MCF 10A (cell line): ENCODE results near the gene ETV7. TPM values are rescaled to one million over a fixed set of nuclear protein-coding genes. Genes with fewer than 3 reads are reported as not detected.
"Not testable (repeated sequence)": the region's sequence is repeated elsewhere in the genome, so short reads cannot be mapped to it uniquely, and the experiment has no call there.

Experiments
- BruUV-seq: library from RNA; stranded (reverse); fragments of 400-500 nt; replicated peaks from 2 replicates; lab custom pipeline; 2021; lab: Mats Ljungman, UMichigan
- CTCF ChIA-PET: fragments of 300-600 bp; sonication (Branson Sonifier 250); formaldehyde crosslinking; extraction: SDS; loops from one replicate; lab custom pipeline; 2021; ENCODE audit warnings: antibody characterized with exemption, inconsistent platforms; lab: Yijun Ruan, JAX
- POLR2A ChIA-PET: fragments of 300-600, 350-650 bp; sonication (Branson Sonifier 250); formaldehyde crosslinking; extraction: SDS; loops from one replicate; lab custom pipeline; 2020; ENCODE audit warnings: antibody characterized with exemption, inconsistent platforms; lab: Yijun Ruan, JAX
- DNase-seq: peaks from one replicate; pipeline ENCODE4 v3.0.0-alpha.2; 2018; ENCODE audit not compliant: unreplicated experiment
- H3K27ac Mint-ChIP-seq: one replicate; pipeline ENCODE4 v1.8.0; 2022; ENCODE audit warnings: mild to moderate bottlenecking, low read depth, mixed read lengths; ENCODE audit not compliant: unreplicated experiment
- H3K27me3 Mint-ChIP-seq: one replicate; pipeline ENCODE4 v1.8.0; 2022; ENCODE audit warnings: mixed read lengths; ENCODE audit not compliant: insufficient read depth, unreplicated experiment
- H3K36me3 Mint-ChIP-seq: one replicate; pipeline ENCODE4 v1.8.0; 2022; ENCODE audit warnings: mild to moderate bottlenecking, moderate library complexity, mixed read lengths; ENCODE audit not compliant: insufficient read depth, unreplicated experiment
- H3K4me1 Mint-ChIP-seq: one replicate; pipeline ENCODE4 v1.8.0; 2022; ENCODE audit warnings: mixed read lengths; ENCODE audit not compliant: insufficient read depth, unreplicated experiment
- H3K4me3 Mint-ChIP-seq: one replicate; pipeline ENCODE4 v1.8.0; 2022; ENCODE audit warnings: mild to moderate bottlenecking, moderate library complexity, mixed read lengths; ENCODE audit not compliant: unreplicated experiment
- H3K9me3 Mint-ChIP-seq: one replicate; pipeline ENCODE4 v1.8.0; 2022; ENCODE audit warnings: mixed read lengths; ENCODE audit not compliant: unreplicated experiment
- CTCF ChIP-seq: fragments of 200-600 bp; IDR thresholded peaks from one replicate; pipeline ENCODE4 v1.8.0; 2022; ENCODE audit warnings: antibody characterized with exemption, mild to moderate bottlenecking; ENCODE audit not compliant: unreplicated experiment
- intact Hi-C: fragments of 100-400 bp; cut with micrococcal nuclease; formaldehyde crosslinking; loops from 2 replicates; pipeline ENCODE4 v1.14.1; 2022
- total RNA-seq: library from RNA; stranded (reverse); gene quantifications from 2 replicates; pipeline ENCODE4 v1.2.3, GENCODE V29; 2022

Gene ETV7
- total RNA-seq, 1 experiment from 2014 or later = 0.47 TPM

GRCh38 chr6:36367743-36368142 lies 19.7 kb downstream of the ETV7 start:
- DNase-seq = no peak
- Mint-ChIP-seq H3K9me3 (no peaks in the 10 kb centered on the region), H3K36me3 (no peaks in the 10 kb centered on the region), H3K4me1 (peaks cover 10% of the 10 kb centered on the region), H3K27me3 (peaks cover 7% of the 10 kb centered on the region), H3K4me3 (no peak overlapping the region), H3K27ac (no peak overlapping the region)
- intact Hi-C loops = no loop called here
- no TSS peak for BruUV-seq
- CTCF ChIA-PET = no interaction called here
- POLR2A ChIA-PET = no interaction called here
- TF ChIP-seq CTCF = no peak

- POLR2A ChIA-PET = interaction anchor here (0.7 kb wide), 1 partner anchor 8 kb away, joined by 3 read pairs; no protein-coding TSS in a partner anchor
- intact Hi-C loops = no loop called here
- TF ChIP-seq CTCF = no peak
- Mint-ChIP-seq H3K36me3 (no peaks in the 10 kb centered on the region), H3K27ac (no peak overlapping the region), H3K27me3 (no peaks in the 10 kb centered on the region), H3K4me3 (no peak overlapping the region), H3K9me3 (no peaks in the 10 kb centered on the region), H3K4me1 (no peaks in the 10 kb centered on the region)
- no peak for DNase-seq
- CTCF ChIA-PET = interaction anchor here (0.6 to 0.9 kb wide), 3 partner anchors 23 to 1066 kb away, joined by 3 to 4 read pairs (median 3); no protein-coding TSS in a partner anchor
- no TSS peak for BruUV-seq
Measured at GRCh38 chr6:36364669-36365479, 22.6 kb downstream of the ETV7 start.

- intact Hi-C loops, POLR2A ChIA-PET, H3K36me3 Mint-ChIP-seq, H3K4me3 Mint-ChIP-seq, H3K27ac Mint-ChIP-seq, DNase-seq, H3K9me3 Mint-ChIP-seq, BruUV-seq, H3K4me1 Mint-ChIP-seq, H3K27me3 Mint-ChIP-seq: not testable (repeated sequence)
- CTCF ChIA-PET = interaction anchor here (0.7 kb wide), 1 partner anchor 10 kb away, joined by 3 read pairs; no protein-coding TSS in a partner anchor
Measured at GRCh38 chr6:36364061-36364635, 23.3 kb downstream of the ETV7 start.

GRCh38 chr6:36363371-36363752 lies 24.1 kb downstream of the ETV7 start:
- H3K9me3 Mint-ChIP-seq, H3K27ac Mint-ChIP-seq, POLR2A ChIA-PET, H3K4me1 Mint-ChIP-seq, DNase-seq, BruUV-seq, H3K36me3 Mint-ChIP-seq, H3K4me3 Mint-ChIP-seq, intact Hi-C loops, H3K27me3 Mint-ChIP-seq: not testable (repeated sequence)
- CTCF ChIA-PET = interaction anchor here (0.6 to 2.4 kb wide), 6 partner anchors 11 to 841 kb away, joined by 3 to 7 read pairs (median 4); no protein-coding TSS in a partner anchor
